Mesenchymal stem cell (in vitro differentiated cells and primary cell): ENCODE results near the gene ITGB5.

Experiments used
- DNase-seq: peaks from one replicate; pipeline ENCODE4 v3.0.0-alpha.2; 2013
- H2AFZ ChIP-seq: one replicate; pipeline ENCODE4 v1.6.1; 2013; ENCODE audit warnings: low read depth, mild to moderate bottlenecking, control low read depth, inconsistent platforms, low read length, moderate library complexity
- H2AK5ac ChIP-seq: 2 replicates; pipeline ENCODE4 v1.6.1; 2013; ENCODE audit warnings: low read length, moderate library complexity, mild to moderate bottlenecking, inconsistent platforms; ENCODE audit not compliant: severe bottlenecking
- H2BK120ac ChIP-seq: one replicate; pipeline ENCODE4 v1.6.1; 2013; ENCODE audit warnings: low read depth, mild to moderate bottlenecking, inconsistent platforms, low read length, moderate library complexity
- H2BK12ac ChIP-seq, 2 experiments: one replicate each; pipeline ENCODE4 v1.6.1; 2013; ENCODE audit warnings: inconsistent platforms in 2 of 2, low read length in 2 of 2, mild to moderate bottlenecking in 2 of 2, moderate library complexity in 2 of 2, control low read depth in 1 of 2
- H2BK15ac ChIP-seq: one replicate; pipeline ENCODE4 v1.6.1; 2013; ENCODE audit warnings: mild to moderate bottlenecking, low read depth, inconsistent platforms; ENCODE audit not compliant: poor library complexity, severe bottlenecking
- H2BK5ac ChIP-seq: 2 replicates; pipeline ENCODE4 v1.6.1; 2013; ENCODE audit warnings: low read depth, mild to moderate bottlenecking, low read length, control low read depth, inconsistent platforms; ENCODE audit not compliant: poor library complexity, severe bottlenecking
- H3K14ac ChIP-seq, 2 experiments: one replicate each; pipeline ENCODE4 v1.6.1; 2013; ENCODE audit warnings: inconsistent platforms in 2 of 2, low read length in 2 of 2, control low read depth in 1 of 2, mild to moderate bottlenecking in 1 of 2, moderate library complexity in 1 of 2
- H3K18ac ChIP-seq, 2 experiments: one replicate each; pipeline ENCODE4 v1.6.1; 2013; ENCODE audit warnings: inconsistent platforms in 2 of 2, low read length in 2 of 2, control low read depth in 1 of 2, low read depth in 1 of 2, mild to moderate bottlenecking in 1 of 2
- H3K23ac ChIP-seq, 2 experiments: one replicate each; pipeline ENCODE4 v1.6.1; 2013; ENCODE audit warnings: inconsistent platforms in 2 of 2, low read length in 2 of 2, mild to moderate bottlenecking in 2 of 2, moderate library complexity in 2 of 2, control low read depth in 1 of 2
- H3K27ac ChIP-seq: 2 replicates; pipeline ENCODE4 v1.5.1; 2013; ENCODE audit warnings: mild to moderate bottlenecking, moderate library complexity, low read length, control low read depth, inconsistent platforms; ENCODE audit not compliant: poor library complexity, severe bottlenecking
- H3K27me3 ChIP-seq, 2 experiments: 2 replicates each; pipeline versions ENCODE4 v1.6.1 to v1.7.0; 2013; ENCODE audit warnings: low read length in 2 of 2, mild to moderate bottlenecking in 2 of 2, moderate library complexity in 2 of 2, control low read depth in 1 of 2, inconsistent platforms in 1 of 2; ENCODE audit not compliant: control insufficient read depth in 1 of 2, insufficient read depth in 1 of 2
- H3K36me3 ChIP-seq, 2 experiments: 2 replicates each; pipeline versions ENCODE4 v1.6.1 to v1.7.0; 2013; ENCODE audit warnings: low read length in 2 of 2, control low read depth in 1 of 2, inconsistent platforms in 1 of 2, low read depth in 1 of 2, mild to moderate bottlenecking in 1 of 2; ENCODE audit not compliant: insufficient read depth in 2 of 2, control insufficient read depth in 1 of 2
- H3K4ac ChIP-seq, 2 experiments: one replicate each; pipeline ENCODE4 v1.6.1; 2013; ENCODE audit warnings: inconsistent platforms in 2 of 2, low read length in 2 of 2, mild to moderate bottlenecking in 2 of 2, moderate library complexity in 2 of 2, control low read depth in 1 of 2, low read depth in 1 of 2
- H3K4me1 ChIP-seq: 2 replicates; pipeline ENCODE4 v1.6.1; 2013; ENCODE audit warnings: low read depth, low read length, control low read depth; ENCODE audit not compliant: control insufficient read depth, insufficient read depth
- H3K4me2 ChIP-seq: 2 replicates; pipeline ENCODE4 v1.6.1; 2013; ENCODE audit warnings: low read length, mild to moderate bottlenecking, inconsistent platforms; ENCODE audit not compliant: poor library complexity, severe bottlenecking
- H3K4me3 ChIP-seq, 2 experiments: 2 replicates each; pipeline versions ENCODE4 v1.5.1 to v1.7.0; 2013; ENCODE audit warnings: low read length in 2 of 2, mild to moderate bottlenecking in 2 of 2, control low read depth in 1 of 2, low read depth in 1 of 2; ENCODE audit not compliant: insufficient read depth in 1 of 2
- H3K79me1 ChIP-seq: replicated peaks from 2 replicates; pipeline ENCODE4 v1.6.1; 2013; ENCODE audit warnings: mild to moderate bottlenecking, control low read depth, low read length, inconsistent platforms; ENCODE audit not compliant: poor library complexity, severe bottlenecking
- H3K9ac ChIP-seq: 2 replicates; pipeline ENCODE4 v1.7.0; 2013; ENCODE audit warnings: mild to moderate bottlenecking, low read length, moderate library complexity
- H3K9me3 ChIP-seq: 2 replicates; pipeline ENCODE4 v1.7.0; 2013; ENCODE audit warnings: mild to moderate bottlenecking, low read length; ENCODE audit not compliant: control insufficient read depth
- H4K8ac ChIP-seq: one replicate; pipeline ENCODE4 v1.6.1; 2013; ENCODE audit warnings: inconsistent platforms, mild to moderate bottlenecking, low read length, moderate library complexity
- H4K91ac ChIP-seq: one replicate; pipeline ENCODE4 v1.6.1; 2013; ENCODE audit warnings: mild to moderate bottlenecking, low read length, inconsistent platforms
- WGBS: methylation state at CpG from one replicate; pipeline ENCODE4 v1.1.7; 2013; ENCODE audit warnings: mixed read lengths; 5-methylcytosine and 5-hydroxymethylcytosine counted together

The ITGB5 gene

GRCh38 chr3:124772081-124772831, 114.9 kb downstream of the ITGB5 start:
- Histone ChIP-seq H3K79me1 (peaks cover 49% of the 10 kb centered on the region), H2BK120ac (no peak overlapping the region), H3K9ac (peak overlapping the region; percentile 44), H3K4me3 (no peak overlapping the region), H2AK5ac (no peak overlapping the region), H2BK12ac (peak overlapping the region in 1 of 2 experiments; percentile 46), H3K4me1 (peaks cover 35% of the 10 kb centered on the region), H3K27ac (peak overlapping the region; percentile 78), H2AFZ (no peak overlapping the region), H3K9me3 (no peaks in the 10 kb centered on the region), H3K23ac (no peak overlapping the region), H3K18ac (peak overlapping the region in 1 of 2 experiments; percentile 35), H4K91ac (no peak overlapping the region), H2BK15ac (peak overlapping the region; percentile 2), H3K4ac (peak overlapping the region in 1 of 2 experiments; percentile 39), H4K8ac (no peak overlapping the region), H2BK5ac (no peak overlapping the region), H3K14ac (no peak overlapping the region), H3K36me3 (peaks cover 49 to 73% of the 10 kb centered on the region in 2 experiments), H3K27me3 (no peaks in the 10 kb centered on the region), H3K4me2 (peak overlapping the region; percentile 35)
- WGBS = 9% methylated on average over 17 of the region's 17 CpGs
- peak; percentile 90 for DNase-seq

- no peak overlapping the region for H2AFZ ChIP-seq
- WGBS = 71% methylated on average over 2 of the region's 2 CpGs
- H3K9me3 ChIP-seq = no peaks in the 10 kb centered on the region
- H3K79me1 ChIP-seq = peaks cover 46% of the 10 kb centered on the region
- no peak overlapping the region for H4K91ac ChIP-seq
- no peak for DNase-seq
- no peak overlapping the region for H3K4me2 ChIP-seq
- H4K8ac ChIP-seq = no peak overlapping the region
- H2BK5ac ChIP-seq = no peak overlapping the region
- peaks cover 34% of the 10 kb centered on the region for H3K4me1 ChIP-seq
- H3K36me3 ChIP-seq = peaks cover 51 to 73% of the 10 kb centered on the region in 2 experiments
- H2BK120ac ChIP-seq = no peak overlapping the region
- no peak overlapping the region for H3K27ac ChIP-seq
- no peak overlapping the region for H3K4ac ChIP-seq
- H3K23ac ChIP-seq = no peak overlapping the region
- H2AK5ac ChIP-seq = no peak overlapping the region
- no peak overlapping the region for H2BK15ac ChIP-seq
- H3K27me3 ChIP-seq = no peaks in the 10 kb centered on the region
- H2BK12ac ChIP-seq = no peak overlapping the region
- peak overlapping the region in 1 of 2 experiments; percentile 35 for H3K18ac ChIP-seq
- no peak overlapping the region for H3K14ac ChIP-seq
- peak overlapping the region; percentile 19 for H3K9ac ChIP-seq
- no peak overlapping the region for H3K4me3 ChIP-seq
Observed at GRCh38 chr3:124771083-124771445, 116.1 kb downstream of the ITGB5 start.

GRCh38 chr3:124770336-124771082, 116.7 kb downstream of the ITGB5 start:
- H3K4me1 ChIP-seq = peaks cover 30% of the 10 kb centered on the region
- H3K9me3 ChIP-seq = no peaks in the 10 kb centered on the region
- no peak overlapping the region for H2BK5ac ChIP-seq
- peak overlapping the region; percentile 15 for H3K27ac ChIP-seq
- H4K8ac ChIP-seq = peak overlapping the region; percentile 16
- no peaks in the 10 kb centered on the region for H3K27me3 ChIP-seq
- H3K23ac ChIP-seq = no peak overlapping the region
- H3K9ac ChIP-seq = peak overlapping the region; percentile 19
- peak overlapping the region in 1 of 2 experiments; percentile 52 for H3K4ac ChIP-seq
- H3K79me1 ChIP-seq = peaks cover 40% of the 10 kb centered on the region
- H2BK12ac ChIP-seq = peak overlapping the region; percentile 25 to 80
- H3K18ac ChIP-seq = peak overlapping the region; percentile 23 to 53
- H4K91ac ChIP-seq = peak overlapping the region; percentile 63
- no peak overlapping the region for H2BK15ac ChIP-seq
- 63% methylated on average over 10 of the region's 10 CpGs for WGBS
- peak; percentile 56 for DNase-seq
- H2AFZ ChIP-seq = no peak overlapping the region
- H3K36me3 ChIP-seq = peaks cover 51 to 74% of the 10 kb centered on the region in 2 experiments
- H3K14ac ChIP-seq = no peak overlapping the region
- H3K4me3 ChIP-seq = no peak overlapping the region
- H2AK5ac ChIP-seq = peak overlapping the region; percentile 56
- H3K4me2 ChIP-seq = no peak overlapping the region
- H2BK120ac ChIP-seq = peak overlapping the region; percentile 80

- over 99% methylated on average over 9 of the region's 9 CpGs for WGBS
- Histone ChIP-seq H2AK5ac (no peak overlapping the region), H3K14ac (no peak overlapping the region), H3K4me3 (no peak overlapping the region), H4K91ac (no peak overlapping the region), H3K4me2 (no peak overlapping the region), H3K79me1 (peaks cover 39% of the 10 kb centered on the region), H4K8ac (no peak overlapping the region), H2BK5ac (no peak overlapping the region), H3K27me3 (no peaks in the 10 kb centered on the region), H2BK12ac (no peak overlapping the region), H3K27ac (no peak overlapping the region), H3K18ac (no peak overlapping the region), H3K4ac (no peak overlapping the region), H3K9me3 (no peaks in the 10 kb centered on the region), H2BK120ac (no peak overlapping the region), H3K4me1 (peaks cover 23% of the 10 kb centered on the region), H2BK15ac (no peak overlapping the region), H3K9ac (no peak overlapping the region), H2AFZ (no peak overlapping the region), H3K36me3 (peaks cover 56 to 77% of the 10 kb centered on the region in 2 experiments), H3K23ac (no peak overlapping the region)
- no peak for DNase-seq
Observed at GRCh38 chr3:124769462-124769861, 117.7 kb downstream of the ITGB5 start.
